DMS153 treated with DMSO at 0.1 percent for 48 hours (cell line): ENCODE data around the gene SDF2L1.
A peak's percentile ranks its signal among the peaks of the same experiment; 100 is the strongest.
"Not testable (repeated sequence)": the region's sequence is repeated elsewhere in the genome, so short reads cannot be mapped to it uniquely, and the experiment has no call there.

Source experiments
- DNase-seq: peaks from one replicate; lab custom pipeline; 2025; ENCODE audit not compliant: unreplicated experiment; lab: John Stamatoyannopoulos, UW

The SDF2L1 gene, protein sequence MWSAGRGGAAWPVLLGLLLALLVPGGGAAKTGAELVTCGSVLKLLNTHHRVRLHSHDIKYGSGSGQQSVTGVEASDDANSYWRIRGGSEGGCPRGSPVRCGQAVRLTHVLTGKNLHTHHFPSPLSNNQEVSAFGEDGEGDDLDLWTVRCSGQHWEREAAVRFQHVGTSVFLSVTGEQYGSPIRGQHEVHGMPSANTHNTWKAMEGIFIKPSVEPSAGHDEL

DNA sequence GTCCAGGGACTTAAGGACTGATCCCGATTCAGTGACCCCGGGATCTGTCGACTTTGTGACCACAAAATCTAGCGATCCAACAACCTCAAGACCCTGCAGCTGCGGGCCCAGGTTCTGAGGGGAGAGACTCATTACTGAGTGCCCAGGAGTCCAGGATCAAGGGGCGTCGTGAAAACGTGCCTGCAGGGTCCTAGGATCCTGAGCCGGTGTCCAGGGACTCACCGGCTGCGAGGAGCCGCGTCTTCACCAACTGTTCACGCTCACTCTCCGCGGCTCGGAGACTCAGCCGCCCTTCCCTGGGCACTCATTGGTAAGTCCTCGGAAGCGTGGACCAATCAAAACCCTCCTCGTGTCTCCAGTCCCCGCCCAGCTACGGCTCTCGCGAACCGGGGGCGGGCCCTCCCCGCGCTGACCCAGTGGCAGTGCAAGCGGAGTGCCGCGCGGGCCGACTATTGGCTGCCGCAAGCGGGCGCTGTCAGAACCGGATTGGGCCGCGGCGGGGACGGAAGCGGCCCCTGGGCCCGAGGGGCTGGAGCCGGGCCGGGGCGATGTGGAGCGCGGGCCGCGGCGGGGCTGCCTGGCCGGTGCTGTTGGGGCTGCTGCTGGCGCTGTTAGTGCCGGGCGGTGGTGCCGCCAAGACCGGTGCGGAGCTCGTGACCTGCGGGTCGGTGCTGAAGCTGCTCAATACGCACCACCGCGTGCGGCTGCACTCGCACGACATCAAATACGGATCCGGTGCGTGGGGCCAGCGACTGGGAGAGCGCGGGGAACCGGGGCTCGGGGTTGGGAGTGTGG is at the start of gene SDF2L1:
SDF2L1 (plus strand) TSS at position 514 of the 795 bp plus-strand sequence; CDS start at position 549, 35 bp downstream.
- DNase-seq, result peak; percentile 97

DNA sequence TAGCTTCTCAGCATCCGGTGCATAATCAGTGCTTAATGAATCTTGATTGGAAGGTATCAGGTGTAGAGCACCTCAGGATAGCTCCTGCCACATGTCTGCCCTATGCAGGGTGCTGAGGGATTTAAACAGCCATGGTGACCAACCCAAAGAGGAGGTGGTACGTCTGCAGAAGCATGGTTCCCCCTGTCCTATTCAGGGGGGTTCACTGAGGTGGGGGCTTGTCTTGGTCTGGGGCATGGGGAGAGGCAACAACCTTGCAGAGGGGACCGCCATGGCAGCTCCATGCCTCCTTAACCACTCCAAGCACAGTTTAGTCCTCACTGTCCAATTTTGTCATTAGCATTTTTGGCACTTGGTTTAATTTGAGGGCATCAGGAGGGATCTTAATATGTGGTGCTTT is 49.7 kb upstream of the SDF2L1 start:
- DNase-seq, result no peak

DNA sequence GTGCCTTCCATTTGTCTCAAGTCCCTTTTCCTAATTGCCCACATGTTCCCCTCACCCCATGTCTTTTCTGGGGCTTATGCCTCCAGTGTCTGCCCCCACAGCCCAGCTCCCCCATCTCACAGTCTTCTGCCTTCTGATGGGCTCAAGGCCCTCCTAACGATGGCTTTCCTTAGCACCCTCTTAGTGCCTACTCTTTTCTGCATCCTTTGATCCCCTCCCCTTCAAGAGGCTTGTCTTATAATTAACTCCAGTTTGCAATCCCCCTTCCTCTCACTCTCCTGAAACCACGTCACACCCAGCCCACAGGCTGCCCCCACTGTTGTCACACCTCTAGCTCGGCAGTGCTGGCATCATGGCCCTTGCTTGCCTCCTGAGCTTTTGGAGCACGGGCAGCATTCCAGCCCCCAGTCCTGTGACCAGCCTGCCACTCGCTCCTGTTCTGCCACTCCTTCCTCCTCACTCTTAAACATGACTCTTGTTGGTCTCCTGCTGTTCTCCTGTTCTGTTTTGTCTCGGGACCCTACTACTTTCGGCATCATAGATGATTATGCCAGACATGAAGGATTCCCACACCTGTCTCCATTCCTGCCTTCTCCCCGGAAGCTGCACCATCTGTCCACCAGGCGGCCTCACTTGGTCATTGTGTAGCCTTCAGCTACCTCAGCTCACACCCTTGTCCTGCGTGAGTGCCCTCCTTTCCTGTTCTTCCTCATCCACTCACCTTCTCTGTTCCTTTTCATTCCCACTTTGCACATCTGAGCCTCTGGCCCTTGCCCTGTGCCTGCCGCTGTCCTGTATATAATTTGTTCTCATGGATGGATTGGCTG is 48.5 kb upstream of the SDF2L1 start:
- DNase-seq, result no peak

DNA sequence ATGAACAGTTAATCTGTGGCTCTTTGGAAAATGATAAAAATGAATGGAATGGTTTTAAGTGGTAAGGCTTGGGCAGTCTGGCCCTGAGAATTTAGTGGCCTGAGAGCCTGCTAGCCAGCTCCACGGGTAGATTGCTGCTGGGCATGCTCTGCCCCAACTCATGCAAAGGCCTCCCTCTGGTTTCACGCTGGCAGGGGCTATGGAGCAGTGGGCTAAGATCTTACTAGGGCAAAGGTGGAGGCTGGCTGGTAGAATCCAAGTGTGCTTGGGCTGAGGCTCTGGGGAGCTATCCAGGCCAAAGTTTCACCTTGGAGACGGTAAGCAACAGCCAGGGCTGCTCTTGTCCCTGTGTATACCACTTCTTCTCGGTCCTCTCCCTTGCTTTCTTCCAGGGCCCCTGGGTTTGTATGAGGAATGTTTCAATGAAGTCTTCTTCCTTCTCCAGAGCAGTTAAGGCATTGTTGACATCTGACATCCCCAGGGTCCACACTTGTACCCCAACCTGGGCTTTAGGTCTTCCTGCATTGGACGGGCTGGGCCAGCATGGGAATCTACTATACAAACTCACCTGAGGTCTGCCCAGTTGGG is 47.1 kb upstream of the SDF2L1 start:
- no peak for DNase-seq

DNA sequence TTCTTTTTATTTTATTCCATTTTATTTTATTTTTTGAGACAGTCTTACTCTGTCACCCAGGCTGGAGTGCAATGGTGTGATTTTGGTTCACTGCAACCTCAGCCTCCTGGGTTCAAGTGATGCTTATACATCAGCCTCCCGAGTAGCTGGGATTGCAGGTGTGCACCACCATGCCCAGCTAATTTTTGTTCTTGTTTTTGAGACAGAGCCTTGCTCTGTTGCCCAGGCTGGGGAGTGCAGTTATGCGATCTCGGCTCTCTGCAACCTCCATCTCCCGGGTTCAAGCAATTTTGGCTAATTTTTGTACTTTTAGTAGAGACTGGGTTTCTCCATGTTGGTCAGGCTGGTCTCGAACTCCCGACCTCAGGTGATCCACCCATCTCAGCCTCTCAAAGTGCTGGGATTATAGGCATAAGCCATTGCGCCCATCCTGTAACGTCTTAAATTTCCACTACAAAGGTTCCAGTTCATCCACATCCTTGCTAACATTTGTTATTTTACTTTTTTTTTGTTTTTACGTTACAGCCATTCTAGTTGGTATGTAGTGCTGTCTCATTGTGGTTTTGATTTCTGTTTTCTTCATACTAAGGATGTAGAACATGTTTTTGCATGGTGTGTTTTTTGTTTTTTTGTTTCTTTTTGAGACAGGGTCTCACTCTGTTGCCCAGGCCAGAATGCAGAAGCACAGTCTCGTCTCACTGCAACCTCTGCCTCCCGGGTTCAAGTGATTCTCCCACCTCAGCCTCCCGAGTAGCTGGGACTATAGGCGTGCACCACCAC is 45.6 kb upstream of the SDF2L1 start:
- DNase-seq, result not testable (repeated sequence)

DNA sequence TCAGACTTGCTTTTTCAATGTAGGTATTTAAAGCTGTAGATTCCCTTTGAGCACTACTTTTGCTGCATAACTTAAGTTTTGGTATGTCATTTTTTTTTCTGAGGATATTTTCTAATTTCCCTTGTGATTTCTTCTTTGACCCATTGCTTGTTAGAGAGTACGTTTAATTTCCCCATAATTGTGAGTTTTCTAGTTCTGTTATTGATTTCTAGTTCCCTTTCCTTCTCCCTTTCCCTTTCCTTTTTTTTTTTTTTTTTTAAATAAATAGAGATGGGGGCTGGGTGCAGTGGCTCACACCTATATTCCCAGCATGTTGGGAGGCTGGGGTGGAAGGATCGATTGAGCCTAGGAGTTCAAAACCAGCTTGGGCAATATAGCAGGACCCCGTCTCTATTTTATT is 43.8 kb upstream of the SDF2L1 start:
- no peak for DNase-seq

DNA sequence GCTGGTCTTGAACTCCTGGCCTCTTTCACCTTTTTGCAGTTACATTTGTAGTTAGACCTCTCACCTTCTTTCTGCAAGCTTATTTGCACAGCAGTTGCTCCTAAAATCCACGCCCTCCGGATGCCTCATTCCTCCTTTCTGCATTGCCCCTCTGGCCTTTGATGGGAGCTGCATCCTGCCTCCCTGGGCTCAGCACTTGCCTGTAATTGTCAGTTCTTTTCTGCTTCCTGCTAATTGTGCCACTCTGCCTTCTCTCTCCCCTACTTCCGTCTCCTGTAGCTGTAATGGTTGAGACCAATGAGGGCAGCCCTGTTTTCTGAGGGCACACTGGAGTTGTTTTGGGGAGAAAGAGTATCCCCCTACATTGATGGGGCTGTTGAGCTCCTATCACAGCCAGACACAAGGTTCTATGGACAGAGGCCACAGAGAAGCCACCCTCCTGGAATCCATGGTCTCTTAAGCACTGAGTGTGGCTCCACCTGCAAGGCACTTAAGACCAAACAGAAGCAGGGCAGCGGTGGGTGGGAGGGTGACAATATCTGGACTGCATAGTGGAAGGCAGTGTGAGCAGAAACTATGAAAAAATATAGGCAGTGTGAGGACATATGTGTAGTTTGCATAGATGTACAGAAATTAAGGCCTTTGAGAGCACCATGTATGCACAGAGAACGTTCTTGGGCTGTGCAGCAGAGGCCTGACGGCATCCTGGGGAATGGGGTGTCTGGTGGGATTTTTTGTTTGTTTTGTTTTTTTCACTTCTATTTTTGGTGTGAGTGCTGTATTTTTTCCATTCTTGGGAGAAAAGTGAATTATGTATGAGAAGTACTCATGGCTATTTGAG is 42.8 kb upstream of the SDF2L1 start:
- DNase-seq, result no peak

DNA sequence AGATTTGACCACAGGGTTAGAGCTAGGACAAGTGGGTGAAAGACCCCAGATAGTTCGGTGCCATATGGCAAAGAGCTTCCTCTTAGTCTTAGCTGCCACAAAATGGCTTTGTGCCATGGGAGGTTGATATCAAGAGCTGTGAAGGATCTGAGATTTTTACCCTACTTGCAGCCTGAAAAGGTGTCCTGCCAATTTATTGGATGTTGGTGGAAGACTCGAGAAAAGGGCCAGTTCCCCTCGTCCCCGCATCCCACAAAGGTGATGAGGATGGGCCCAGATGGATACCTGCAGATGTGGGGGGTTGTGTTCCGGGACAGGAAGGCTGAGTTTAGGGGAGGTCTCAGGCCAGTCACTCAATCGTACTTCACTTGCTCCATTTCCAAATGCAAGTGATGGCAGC is 39.5 kb upstream of the SDF2L1 start:
- DNase-seq, result no peak

DNA sequence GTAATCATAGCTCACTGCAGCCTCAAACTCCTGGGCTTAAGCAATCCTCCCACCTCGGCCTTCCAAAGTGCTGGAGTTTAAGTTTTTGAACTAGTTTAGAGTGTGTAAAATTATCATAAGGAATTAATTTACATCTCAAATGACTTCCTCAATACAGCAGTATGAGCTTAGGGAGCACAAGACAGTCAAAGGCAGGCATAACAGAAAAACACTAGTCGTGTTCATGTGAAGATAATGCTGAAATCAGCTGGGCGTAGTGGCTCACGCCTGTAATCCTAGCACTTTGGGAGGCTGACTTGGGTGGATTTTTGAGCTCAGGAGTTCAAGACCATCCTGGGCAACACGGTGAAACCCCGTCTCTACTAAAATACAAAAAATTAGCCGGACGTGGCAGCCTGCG is 38.1 kb upstream of the SDF2L1 start:
- no peak for DNase-seq

DNA sequence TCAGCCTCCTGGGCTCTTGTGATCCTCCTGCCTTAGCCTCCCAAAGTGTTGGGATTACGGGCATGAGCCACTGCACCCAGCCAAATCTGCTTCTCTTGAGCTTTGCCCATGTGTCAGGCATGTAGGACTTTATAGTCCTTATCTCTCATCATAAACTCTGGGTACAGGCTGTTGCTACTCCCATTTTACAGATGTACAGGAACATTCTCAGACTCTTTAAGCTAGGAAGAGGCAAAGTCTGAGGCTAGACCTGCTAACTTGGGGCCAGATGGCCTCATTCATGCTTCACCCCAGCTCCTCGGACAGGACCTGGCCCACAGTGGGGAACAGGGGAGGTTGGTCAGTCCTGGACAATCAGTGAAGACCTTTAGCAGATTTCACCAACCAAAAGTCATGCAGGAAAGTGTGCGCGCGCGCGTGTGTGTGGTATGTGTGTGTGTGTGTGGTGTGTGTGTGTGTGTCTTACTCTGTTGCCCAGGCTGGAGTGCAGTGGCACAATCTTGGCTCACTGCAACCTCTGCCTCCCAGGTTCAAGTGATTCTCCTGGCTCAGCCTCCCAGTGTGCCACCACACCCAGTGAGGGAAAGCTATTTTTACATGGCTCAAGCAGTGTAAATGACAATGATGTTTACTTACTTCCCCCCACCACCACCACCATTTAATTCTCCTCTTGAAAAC is 36.1 kb upstream of the SDF2L1 start:
- DNase-seq, result no peak

DNA sequence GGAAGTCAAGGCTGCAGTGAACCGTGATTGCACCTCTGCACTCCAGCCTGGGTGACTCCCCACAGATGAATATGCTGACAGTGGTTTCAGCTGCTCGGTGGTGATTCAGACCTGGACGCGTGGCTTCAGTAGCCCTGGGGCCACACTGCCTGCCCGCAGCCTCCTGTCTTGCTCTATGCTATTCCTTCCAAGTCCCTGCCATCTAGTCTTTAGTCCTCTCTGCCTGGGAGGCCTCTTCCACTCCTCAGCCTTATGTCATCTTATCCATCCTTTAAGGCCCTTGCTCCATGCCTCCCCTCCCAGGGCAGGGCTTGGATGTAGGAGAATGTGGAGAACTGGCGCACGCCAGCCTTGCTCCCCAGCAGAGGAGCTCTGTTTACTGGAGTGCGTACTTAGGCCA is 35.3 kb upstream of the SDF2L1 start:
- DNase-seq, result no peak

DNA sequence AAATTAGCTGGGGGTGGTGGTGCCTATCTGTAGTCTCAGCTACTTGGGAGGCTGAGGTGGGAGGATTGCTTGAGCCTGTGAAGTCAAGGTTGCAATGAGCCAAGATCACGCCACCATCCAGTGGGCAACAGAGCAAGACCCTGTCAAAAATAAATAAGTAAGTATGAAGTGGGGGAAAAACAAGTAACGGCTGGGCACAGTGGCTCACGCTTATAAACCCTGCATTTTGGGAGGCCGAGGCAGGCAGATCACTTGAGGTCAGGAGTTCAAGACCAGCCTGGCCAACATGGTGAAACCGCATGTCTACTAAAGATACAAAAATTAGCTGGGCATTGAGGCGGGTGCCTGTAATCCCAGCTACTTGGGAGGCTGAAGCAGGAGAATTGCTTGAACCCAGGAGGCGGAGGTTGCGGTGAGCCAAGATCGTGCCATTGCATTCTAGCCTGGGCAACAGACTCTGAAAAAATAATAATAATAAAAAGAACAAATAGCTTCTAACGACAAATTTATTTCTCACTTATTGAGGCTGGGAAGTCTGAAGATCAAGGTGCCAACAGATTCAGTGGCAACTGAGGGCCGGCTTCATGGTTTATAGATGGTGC is 32.4 kb upstream of the SDF2L1 start:
- not testable (repeated sequence) for DNase-seq

DNA sequence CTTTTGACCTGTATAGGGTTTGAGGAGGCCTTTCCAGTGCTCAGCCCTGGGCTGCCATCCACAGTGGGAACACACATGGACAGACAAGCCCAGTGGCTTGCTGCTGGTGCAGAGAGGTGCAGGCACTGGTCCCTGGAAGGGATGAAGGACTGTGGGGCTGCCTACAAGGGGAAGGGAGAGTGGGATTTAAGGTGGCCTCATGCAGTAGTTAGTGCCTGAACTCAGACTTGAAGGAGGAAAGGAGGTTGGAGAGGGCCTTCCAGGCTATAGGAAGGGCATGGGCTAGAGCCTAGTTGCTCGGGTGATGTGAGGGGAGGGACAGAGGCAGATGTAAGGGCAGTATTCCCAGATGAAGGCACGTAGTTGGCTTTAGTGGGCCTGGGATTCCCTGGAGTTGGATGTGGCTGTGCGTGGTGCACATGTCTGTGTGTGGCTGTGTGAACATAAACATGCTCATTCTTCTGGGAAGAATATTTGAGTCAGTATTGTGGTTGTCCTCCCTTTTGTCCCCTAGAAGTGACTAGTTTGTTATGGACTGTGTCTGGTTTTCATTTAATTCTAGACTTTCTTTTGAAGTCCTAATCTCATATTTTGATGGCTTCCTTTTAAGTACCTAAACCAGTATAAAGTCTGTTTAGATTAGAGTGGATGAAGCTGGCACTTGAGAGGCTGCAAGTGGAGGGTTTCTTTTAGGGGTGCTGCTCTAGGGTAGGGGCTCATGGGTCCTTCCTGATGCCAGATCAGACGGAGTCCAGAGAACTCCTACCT is 30.7 kb upstream of the SDF2L1 start:
- no peak for DNase-seq

DNA sequence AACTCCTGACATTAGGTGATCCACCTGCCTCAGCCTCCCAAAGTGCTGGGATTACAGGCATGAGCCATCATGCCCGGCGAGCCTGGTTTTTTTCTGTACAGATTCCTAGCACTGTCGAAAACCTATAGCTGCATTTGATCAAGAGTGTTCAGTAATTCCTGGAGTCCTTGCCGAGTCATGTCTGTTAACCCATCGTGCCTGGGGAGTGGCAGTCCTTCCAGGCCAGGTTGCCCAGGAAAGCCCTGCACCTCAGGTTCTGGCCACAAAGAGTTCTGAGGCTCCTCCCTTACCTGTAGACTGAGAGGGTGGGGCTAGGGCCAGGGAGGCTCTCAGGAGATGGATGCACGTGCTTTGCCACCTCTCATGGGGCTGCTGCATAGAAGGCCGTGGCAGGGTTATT is 29.2 kb upstream of the SDF2L1 start:
- DNase-seq, result no peak

DNA sequence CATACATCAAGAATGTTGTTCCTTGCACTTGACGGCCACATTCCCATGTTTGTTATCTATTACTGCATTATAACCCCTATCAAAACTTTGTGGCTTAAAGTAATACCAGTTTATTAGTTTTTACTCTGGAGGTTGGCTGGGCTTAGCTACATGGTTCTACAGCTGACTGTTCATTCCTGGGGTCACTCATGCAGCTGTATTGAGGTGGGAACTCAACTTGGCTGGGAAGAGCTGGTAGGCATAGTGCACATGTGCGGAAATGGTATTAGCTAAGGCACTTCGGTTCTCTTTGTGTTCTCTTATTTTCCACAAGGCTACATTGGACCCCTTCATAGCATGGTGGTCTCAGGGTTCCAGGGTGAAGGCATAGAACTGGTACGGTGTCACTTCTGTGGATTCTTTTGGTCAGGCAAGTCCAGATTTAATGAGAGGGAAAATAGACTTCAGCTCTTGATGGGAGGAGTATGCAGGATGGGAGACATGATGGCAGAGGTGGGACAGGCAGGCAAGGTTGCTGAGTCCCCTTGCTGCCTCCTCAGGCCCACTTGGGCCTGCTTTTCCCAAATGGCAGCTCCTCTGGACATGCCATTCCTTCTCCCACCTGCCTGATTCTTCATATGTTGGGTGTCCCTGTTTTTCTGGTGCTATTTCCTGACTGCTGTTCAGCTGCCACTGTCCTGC is 28.4 kb upstream of the SDF2L1 start:
- DNase-seq, result no peak

DNA sequence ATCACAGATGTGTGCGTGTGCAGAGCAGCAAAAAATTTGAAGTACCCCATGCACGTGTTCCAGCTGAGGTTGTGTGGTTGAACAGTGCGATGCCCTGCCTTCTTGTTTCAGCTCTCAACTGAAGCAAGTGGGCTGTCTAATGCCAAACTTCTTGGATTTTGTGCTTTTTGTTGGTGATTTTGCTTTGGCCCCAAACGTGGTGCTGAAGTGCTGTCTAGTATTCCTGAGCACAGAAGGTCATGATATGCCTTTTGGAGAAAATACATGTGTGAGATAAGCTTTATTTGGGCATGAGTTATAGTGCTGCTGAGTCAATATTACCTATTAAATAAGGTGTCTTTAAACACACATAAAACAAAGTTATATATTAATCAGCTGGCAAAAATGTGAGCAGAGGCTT is 26.4 kb upstream of the SDF2L1 start:
- no peak for DNase-seq

DNA sequence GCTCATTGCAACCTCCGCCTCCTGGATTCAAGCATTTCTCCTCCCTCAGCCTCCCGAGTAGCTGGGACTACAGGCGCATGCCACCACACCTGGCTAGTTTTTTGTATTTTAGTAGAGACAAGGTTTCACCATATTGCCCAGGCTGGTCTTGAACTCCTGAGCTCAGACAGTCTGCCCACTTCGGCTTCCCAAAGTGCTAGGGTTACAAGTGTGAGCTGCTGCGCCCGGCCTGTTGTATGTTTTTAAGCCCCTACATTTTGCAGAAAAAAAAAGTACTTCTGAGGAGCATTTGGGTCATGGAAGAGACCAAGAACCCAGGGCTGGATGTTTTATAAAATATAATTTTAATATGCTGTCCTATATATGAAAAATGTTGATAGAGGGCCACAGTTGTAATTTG is 24.8 kb upstream of the SDF2L1 start:
- not testable (repeated sequence) for DNase-seq

DNA sequence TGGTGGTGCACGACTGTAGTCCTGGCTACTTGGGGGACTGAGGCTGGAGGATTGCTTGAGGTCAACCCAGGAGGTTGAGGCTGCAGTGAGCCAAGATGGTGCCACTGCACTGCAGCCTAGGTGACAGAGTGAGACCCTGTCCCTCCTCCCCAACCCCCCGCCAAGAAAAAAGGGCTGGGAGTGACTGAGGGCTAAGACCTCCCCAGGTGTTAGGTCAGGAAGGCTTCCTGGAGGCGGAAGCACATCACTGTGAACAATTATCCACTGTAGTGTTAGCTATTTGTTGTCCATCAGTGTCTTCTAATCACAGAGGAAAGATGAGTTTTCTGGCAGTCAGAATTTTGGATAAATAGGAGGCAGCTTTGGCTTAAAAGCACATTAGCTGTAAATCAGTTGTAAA is 21.1 kb upstream of the SDF2L1 start:
- no peak for DNase-seq
